ENCODE results near the gene TCF12. TPM values are rescaled to one million over a fixed set of nuclear protein-coding genes. Genes with fewer than 3 reads are reported as not detected.

TCF12 gene
- total and polyA plus RNA-seq, 2 donors (not counting 3 experiments of a cell fraction or from before 2014, with no cell fraction given), result 72.1 to 133 TPM

DNA sequence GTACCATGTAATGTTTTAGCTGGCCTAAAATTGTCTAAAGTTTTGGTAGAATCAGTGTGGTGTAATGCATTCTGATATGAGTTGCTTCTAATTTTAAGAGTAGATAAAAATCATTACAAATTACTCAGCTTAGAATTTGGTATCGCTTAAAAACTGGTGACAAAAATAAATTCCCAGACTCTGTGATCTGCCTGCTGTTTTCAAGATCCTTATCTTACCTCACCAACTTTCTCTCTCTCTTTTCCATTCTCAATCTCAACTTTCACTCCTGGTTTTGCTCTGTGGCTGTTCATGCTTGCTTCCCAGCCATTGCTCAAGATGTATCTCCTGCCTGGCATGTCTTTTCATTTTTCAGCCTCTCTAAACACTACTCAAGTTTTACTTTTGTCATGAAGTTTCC, 45.7 kb downstream of the TCF12 start:
- no peaks in the 10 kb centered on the region for H3K27me3 ChIP-seq (ENCODE audit: control insufficient read depth in 2 of 2, insufficient read depth in 2 of 2, low read length in 2 of 2)
- no peaks in the 10 kb centered on the region for H3K9me3 ChIP-seq (replicated peaks; ENCODE audit: control insufficient read depth, insufficient read depth, low read length)
- H3K9me1 ChIP-seq (replicated peaks; ENCODE audit: control insufficient read depth, extremely low read depth, insufficient read depth, low read length), result no peaks in the 10 kb centered on the region
- peaks cover 91% of the 10 kb centered on the region for H3K79me2 ChIP-seq (ENCODE audit: control insufficient read depth, insufficient read depth, low read length)
- ChIA-PET POLR2A (no interaction called here), CTCF (interaction anchor here (0.9 to 1.9 kb wide), 4 partner anchors 15 to 471 kb away, joined by 3 to 5 read pairs (median 4); no protein-coding TSS in a partner anchor)
- no TSS peak for BruUV-seq (replicated peaks)
- H3K4me3 ChIP-seq (replicated peaks in 1 of 3; ENCODE audit: insufficient read depth in 1 of 3, low read depth in 1 of 3, low read length in 3 of 3), result no peak overlapping the region
- TF ChIP-seq POLR2A (IDR thresholded peaks at IDR 0.05; ENCODE audit: low read depth, low read length), result no peak
- no peak for TF ChIP-seq EZH2 (IDR thresholded peaks at IDR 0.05; ENCODE audit: borderline replicate concordance, low read depth, low read length, severe bottlenecking)
- no peak for TF ChIP-seq POLR2AphosphoS5 (IDR thresholded peaks at IDR 0.05; ENCODE audit: insufficient read depth, low read depth, low read length)
- TF ChIP-seq FOS (IDR thresholded peaks at IDR 0.05; ENCODE audit: borderline replicate concordance, insufficient read depth, low read length), result no peak
- TF ChIP-seq, protein P1, sequence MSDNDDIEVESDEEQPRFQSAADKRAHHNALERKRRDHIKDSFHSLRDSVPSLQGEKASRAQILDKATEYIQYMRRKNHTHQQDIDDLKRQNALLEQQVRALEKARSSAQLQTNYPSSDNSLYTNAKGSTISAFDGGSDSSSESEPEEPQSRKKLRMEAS (IDR thresholded peaks at IDR 0.05; ENCODE audit: insufficient read depth, insufficient read length), result no peak
- TF ChIP-seq, protein P2, sequence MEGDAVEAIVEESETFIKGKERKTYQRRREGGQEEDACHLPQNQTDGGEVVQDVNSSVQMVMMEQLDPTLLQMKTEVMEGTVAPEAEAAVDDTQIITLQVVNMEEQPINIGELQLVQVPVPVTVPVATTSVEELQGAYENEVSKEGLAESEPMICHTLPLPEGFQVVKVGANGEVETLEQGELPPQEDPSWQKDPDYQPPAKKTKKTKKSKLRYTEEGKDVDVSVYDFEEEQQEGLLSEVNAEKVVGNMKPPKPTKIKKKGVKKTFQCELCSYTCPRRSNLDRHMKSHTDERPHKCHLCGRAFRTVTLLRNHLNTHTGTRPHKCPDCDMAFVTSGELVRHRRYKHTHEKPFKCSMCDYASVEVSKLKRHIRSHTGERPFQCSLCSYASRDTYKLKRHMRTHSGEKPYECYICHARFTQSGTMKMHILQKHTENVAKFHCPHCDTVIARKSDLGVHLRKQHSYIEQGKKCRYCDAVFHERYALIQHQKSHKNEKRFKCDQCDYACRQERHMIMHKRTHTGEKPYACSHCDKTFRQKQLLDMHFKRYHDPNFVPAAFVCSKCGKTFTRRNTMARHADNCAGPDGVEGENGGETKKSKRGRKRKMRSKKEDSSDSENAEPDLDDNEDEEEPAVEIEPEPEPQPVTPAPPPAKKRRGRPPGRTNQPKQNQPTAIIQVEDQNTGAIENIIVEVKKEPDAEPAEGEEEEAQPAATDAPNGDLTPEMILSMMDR (IDR thresholded peaks at IDR 0.05; ENCODE audit: extremely low read depth in 1 of 2, insufficient read depth in 1 of 2, low read depth in 1 of 2, low read length in 2 of 2), result no peak
- TF ChIP-seq GATA2 (IDR thresholded peaks at IDR 0.05; ENCODE audit: insufficient read depth, insufficient read length, low read depth, low read length), result no peak
- dilution Hi-C loops (cut with MboI; ENCODE audit: extremely low pct_ligation_motif_present, low sequenced_read_pairs), result no loop called here
- H3K4me2 ChIP-seq (ENCODE audit: insufficient read depth, low read length), result no peak overlapping the region
- no peaks in the 10 kb centered on the region for H3K4me1 ChIP-seq (ENCODE audit: control insufficient read depth, extremely low read depth, insufficient read depth, low read length)
- H3K27ac ChIP-seq (ENCODE audit: insufficient read depth, low read depth, low read length), result no peak overlapping the region
- FAIRE-seq (no peak), DNase-seq (ENCODE audit: low read depth, low spot score) (peak; percentile 11)
- H2AFZ ChIP-seq (ENCODE audit: low read depth, low read length), result no peak overlapping the region
- H3K9ac ChIP-seq (replicated peaks; ENCODE audit: extremely low read depth, insufficient read depth, low read length), result no peak overlapping the region
- no peaks in the 10 kb centered on the region for H3K36me3 ChIP-seq (ENCODE audit: control insufficient read depth in 2 of 2, extremely low read depth in 1 of 2, insufficient read depth in 2 of 2, low read length in 2 of 2)
- intact Hi-C loops (cut with micrococcal nuclease), result no loop called here
- H4K20me1 ChIP-seq (replicated peaks; ENCODE audit: control insufficient read depth, extremely low read depth, insufficient read depth, low read length), result peaks cover 38% of the 10 kb centered on the region
